DOHH2 (cell line): Measurements from ENCODE around the gene PPP3CA.

Experiments used
- EZH2phosphoT487 ChIP-seq: fragments of 200-600 bp; sonication (generic); IDR thresholded peaks from 2 replicates; pipeline ENCODE4 v1.6.1; 2017; ENCODE audit warnings: borderline replicate concordance, mild to moderate bottlenecking, antibody characterized with exemption, low read length, moderate library complexity, mixed read lengths
- TF ChIP-seq, protein P1 (sequence below): fragments of 200-600 bp; sonication (generic); IDR thresholded peaks from one replicate; pipeline ENCODE4 v1.5.1; 2014; ENCODE audit warnings: antibody characterized with exemption, mild to moderate bottlenecking, low read depth, low read length; ENCODE audit not compliant: poor library complexity, severe bottlenecking

DNA sequence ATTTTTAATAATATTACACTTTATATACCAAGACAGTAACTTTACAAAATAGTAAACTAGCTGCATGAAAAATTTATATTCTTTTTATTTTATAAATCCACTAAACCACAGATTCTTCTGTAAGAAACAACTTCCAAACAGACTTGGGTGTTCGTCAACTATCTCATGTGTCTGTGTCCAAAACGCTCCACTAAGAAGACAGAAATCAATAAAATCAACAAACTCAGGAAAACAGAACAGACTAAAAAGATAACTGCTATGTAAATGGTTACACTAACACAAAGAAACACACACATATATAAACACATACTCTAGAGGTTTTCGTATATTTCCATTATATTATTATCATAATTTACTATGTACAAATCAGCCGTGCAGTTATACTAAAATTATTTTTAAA, 158.4 kb downstream of the PPP3CA start:
- TF ChIP-seq, protein P1, sequence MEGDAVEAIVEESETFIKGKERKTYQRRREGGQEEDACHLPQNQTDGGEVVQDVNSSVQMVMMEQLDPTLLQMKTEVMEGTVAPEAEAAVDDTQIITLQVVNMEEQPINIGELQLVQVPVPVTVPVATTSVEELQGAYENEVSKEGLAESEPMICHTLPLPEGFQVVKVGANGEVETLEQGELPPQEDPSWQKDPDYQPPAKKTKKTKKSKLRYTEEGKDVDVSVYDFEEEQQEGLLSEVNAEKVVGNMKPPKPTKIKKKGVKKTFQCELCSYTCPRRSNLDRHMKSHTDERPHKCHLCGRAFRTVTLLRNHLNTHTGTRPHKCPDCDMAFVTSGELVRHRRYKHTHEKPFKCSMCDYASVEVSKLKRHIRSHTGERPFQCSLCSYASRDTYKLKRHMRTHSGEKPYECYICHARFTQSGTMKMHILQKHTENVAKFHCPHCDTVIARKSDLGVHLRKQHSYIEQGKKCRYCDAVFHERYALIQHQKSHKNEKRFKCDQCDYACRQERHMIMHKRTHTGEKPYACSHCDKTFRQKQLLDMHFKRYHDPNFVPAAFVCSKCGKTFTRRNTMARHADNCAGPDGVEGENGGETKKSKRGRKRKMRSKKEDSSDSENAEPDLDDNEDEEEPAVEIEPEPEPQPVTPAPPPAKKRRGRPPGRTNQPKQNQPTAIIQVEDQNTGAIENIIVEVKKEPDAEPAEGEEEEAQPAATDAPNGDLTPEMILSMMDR = no peak
- TF ChIP-seq EZH2phosphoT487 = no peak
